Aorta (tissue), 5 donors: ENCODE results near the gene EMID1. TPM values are rescaled to one million over a fixed set of nuclear protein-coding genes. Genes with fewer than 3 reads are reported as not detected.

Source experiments
- ATAC-seq: fragments of 200-7000 bp; cut with Tn5 transposase; one replicate; pipeline ENCODE4 v1.9.1; 2022; ENCODE audit warnings: moderate library complexity; ENCODE audit not compliant: low FRiP score
- DNase-seq, 2 donors: peaks; one replicate each; pipeline ENCODE4 v3.0.0-alpha.2; 2020
- H3K27ac ChIP-seq, 2 donors: one replicate each; pipeline ENCODE4 v1.5.1; 2013; ENCODE audit warnings: low read length in 2 of 2, mild to moderate bottlenecking in 2 of 2, moderate library complexity in 2 of 2, control low read depth in 1 of 2, inconsistent platforms in 1 of 2, low read depth in 1 of 2
- H3K27me3 ChIP-seq, 2 donors: one replicate each; pipeline ENCODE4 v1.6.1; 2013; ENCODE audit warnings: control low read depth in 1 of 2, low read length in 1 of 2, mild to moderate bottlenecking in 1 of 2, moderate library complexity in 1 of 2; ENCODE audit not compliant: insufficient read depth in 2 of 2, control insufficient read depth in 1 of 2
- H3K36me3 ChIP-seq, 2 donors: one replicate each; pipeline ENCODE4 v1.6.1; 2013; ENCODE audit warnings: control low read depth in 1 of 2, low read length in 1 of 2, mild to moderate bottlenecking in 1 of 2; ENCODE audit not compliant: insufficient read depth in 2 of 2, control insufficient read depth in 1 of 2
- H3K4me1 ChIP-seq, 2 donors: one replicate each; pipeline ENCODE4 v1.6.1; 2013; ENCODE audit warnings: low read length in 2 of 2, control low read depth in 1 of 2, mild to moderate bottlenecking in 1 of 2, moderate library complexity in 1 of 2; ENCODE audit not compliant: insufficient read depth in 2 of 2, control insufficient read depth in 1 of 2
- H3K4me3 ChIP-seq, 2 donors: one replicate each; pipeline ENCODE4 v1.5.1; 2013; ENCODE audit warnings: low read length in 2 of 2, control low read depth in 1 of 2, mild to moderate bottlenecking in 1 of 2
- H3K9me3 ChIP-seq: one replicate; pipeline ENCODE4 v1.6.1; 2013; ENCODE audit warnings: mild to moderate bottlenecking, low read length; ENCODE audit not compliant: control insufficient read depth
- WGBS, 2 donors: extraction: QIAGEN DNeasy Blood & Tissue Kit; methylation state at CpG; one replicate each; pipeline ENCODE4 v1.1.7; 2013; 5-methylcytosine and 5-hydroxymethylcytosine counted together
- intact Hi-C, 2 donors: fragments of 100-400 bp; cut with DNase I; formaldehyde crosslinking; loops; one replicate each; pipeline versions ENCODE4 v1.14.2 to v1.15.0; 2022
- polyA plus RNA-seq, 2 donors: library from polyadenylated mRNA; stranded (reverse); fragments of 200-250 nt; gene quantifications; one replicate each; pipeline ENCODE4 v1.2.3, GENCODE V29; 2013
- total RNA-seq, 2 donors: library from RNA; stranded (reverse); fragmentation: NEBNext Ultra II Directional; extraction: Animal tissue kit (Norgen Biotek cat#: 25700); gene quantifications; one replicate each; pipeline ENCODE4 v1.2.1, GENCODE V29; 2021
- donor health status: healthy with polysubstance abuse.
- donor health status: Bipolar disorder and iron deficiency.
- donor health status: DM: no; HTN: no; CAD: no.
- donor health status: DM: no; HTN: no; CAD: no.
- donor health status: DM: yes; HTN: yes; CAD: no.

EMID1 gene
- total and polyA plus RNA-seq, 4 donors = 0.13 to 7.0 (median 0.95) TPM

- ATAC-seq = no peak
- intact Hi-C loops = loop anchor here in 1 of 2 donors (5.0 kb wide), 1 partner anchor 40 kb away; the partner anchor contains the start of gene GAS2L1
These were observed 61.1 kb downstream of the EMID1 start for GRCh38 chr22:29266564-29267461.

GRCh38 chr22:29267462-29267857 lies 61.8 kb downstream of the EMID1 start:
- peak overlapping the region; percentile 79 to 86 for H3K4me3 ChIP-seq
- WGBS, 2 donors = 0% methylated on average over 25 to 32 of the region's 32 CpGs
- H3K27ac ChIP-seq = no peak overlapping the region
- H3K9me3 ChIP-seq = no peaks in the 10 kb centered on the region
- intact Hi-C loops = loop anchor here in 1 of 2 donors (5.0 kb wide), 1 partner anchor 40 kb away; the partner anchor contains the start of gene GAS2L1
- DNase-seq = no peak
- H3K4me1 ChIP-seq = peaks cover 0 to 1% of the 10 kb centered on the region in 2 donors
- ATAC-seq = no peak
- no peaks in the 10 kb centered on the region for H3K36me3 ChIP-seq
- H3K27me3 ChIP-seq = no peaks in the 10 kb centered on the region

More at GRCh38 chr22:29266564-29267461, 61.1 kb downstream of the EMID1 start:
- 21 to 22% methylated on average over 13 of the region's 13 CpGs for WGBS, 2 donors
- peak overlapping the region; percentile 79 to 86 for H3K4me3 ChIP-seq
- no peaks in the 10 kb centered on the region for H3K36me3 ChIP-seq
- H3K27ac ChIP-seq = no peak overlapping the region
- peaks cover 0 to 1% of the 10 kb centered on the region in 2 donors for H3K4me1 ChIP-seq
- DNase-seq = no peak
- H3K9me3 ChIP-seq = no peaks in the 10 kb centered on the region
- H3K27me3 ChIP-seq = no peaks in the 10 kb centered on the region

GRCh38 chr22:29267858-29268510 lies 62.3 kb downstream of the EMID1 start, which contains the start of the genes EWSR1 and RHBDD3:
Gene EWSR1 (plus strand): TSS chr22:29268268. CDS start chr22:29268337, 69 bp downstream.
Gene RHBDD3 (minus strand): TSS chr22:29267981. CDS start chr22:29265626, 2,355 bp downstream.
- Histone ChIP-seq H3K4me3 (peak within 1 kb of the TSS; percentile 79 to 86), H3K9me3 (no peaks in the 10 kb centered on the region), H3K36me3 (no peaks in the 10 kb centered on the region), H3K27ac (peak within 1 kb of the TSS; percentile 71 to 94), H3K4me1 (peaks cover 1 to 2% of the 10 kb centered on the region in 2 donors), H3K27me3 (no peaks in the 10 kb centered on the region)
- ATAC-seq = peak; percentile 96
- intact Hi-C loops = loop anchor here (2.0 to 5.0 kb wide), 2 partner anchors 39 kb away; partner anchors contain the start of gene GAS2L1 (in 2 of the 2)
- DNase-seq = peak; percentile 98
- WGBS, 2 donors = 0% methylated on average over 51 to 67 of the region's 67 CpGs

GRCh38 chr22:29268511-29269229 lies 63.0 kb downstream of the EMID1 start:
- peaks cover 0 to 1% of the 10 kb centered on the region in 2 donors for H3K36me3 ChIP-seq
- WGBS, 2 donors = 0 to 1% methylated on average over 42 to 51 of the region's 51 CpGs
- H3K27me3 ChIP-seq = no peaks in the 10 kb centered on the region
- intact Hi-C loops = loop anchor here (2.0 to 5.0 kb wide), 2 partner anchors 38 to 39 kb away; partner anchors contain the start of gene GAS2L1 (in 2 of the 2)
- peak overlapping the region; percentile 56 to 86 for H3K4me3 ChIP-seq
- H3K27ac ChIP-seq = peak overlapping the region; percentile 71 to 94
- ATAC-seq (peak; percentile 78), DNase-seq (peak; percentile 82 to 90)
- no peaks in the 10 kb centered on the region for H3K9me3 ChIP-seq
- peaks cover 1 to 5% of the 10 kb centered on the region in 2 donors for H3K4me1 ChIP-seq

- no peaks in the 10 kb centered on the region for H3K9me3 ChIP-seq
- H3K27ac ChIP-seq = peak overlapping the region in 1 of 2 donors; percentile 8
- H3K27me3 ChIP-seq = no peaks in the 10 kb centered on the region
- DNase-seq (no peak), ATAC-seq (no peak)
- peaks cover 0 to 2% of the 10 kb centered on the region in 2 donors for H3K36me3 ChIP-seq
- intact Hi-C loops = loop anchor here (2.0 to 5.0 kb wide), 2 partner anchors 38 kb away; partner anchors contain the start of gene GAS2L1 (in 2 of the 2)
- H3K4me1 ChIP-seq = peaks cover 1 to 5% of the 10 kb centered on the region in 2 donors
- peak overlapping the region; percentile 56 to 86 for H3K4me3 ChIP-seq
- WGBS, 2 donors = 0% methylated on average over 14 of the region's 14 CpGs
These were observed 63.5 kb downstream of the EMID1 start for GRCh38 chr22:29269230-29269604.

GRCh38 chr22:29269731-29270474 lies 64.2 kb downstream of the EMID1 start:
- intact Hi-C loops = loop anchor here (2.0 to 5.0 kb wide), 3 partner anchors 37 to 73 kb away; partner anchors contain the start of gene GAS2L1 (in 2 of the 2)

GRCh38 chr22:29270475-29271271 lies 65.0 kb downstream of the EMID1 start:
- peak overlapping the region; percentile 56 to 86 for H3K4me3 ChIP-seq
- intact Hi-C loops = loop anchor here in 1 of 2 donors (2.0 kb wide), 1 partner anchor 72 kb away; no protein-coding TSS in a partner anchor
- H3K27ac ChIP-seq = no peak overlapping the region
- H3K9me3 ChIP-seq = no peaks in the 10 kb centered on the region
- H3K4me1 ChIP-seq = peaks cover 1 to 5% of the 10 kb centered on the region in 2 donors
- 1 to 3% methylated on average over 9 of the region's 9 CpGs for WGBS, 2 donors
- H3K36me3 ChIP-seq = peaks cover 0 to 2% of the 10 kb centered on the region in 2 donors
- H3K27me3 ChIP-seq = no peaks in the 10 kb centered on the region
- ATAC-seq (no peak), DNase-seq (no peak)

More at GRCh38 chr22:29269731-29270474, 64.2 kb downstream of the EMID1 start:
- Histone ChIP-seq H3K36me3 (peaks cover 0 to 2% of the 10 kb centered on the region in 2 donors), H3K27me3 (no peaks in the 10 kb centered on the region), H3K27ac (no peak overlapping the region), H3K4me1 (peaks cover 1 to 5% of the 10 kb centered on the region in 2 donors), H3K4me3 (peak overlapping the region; percentile 56 to 86), H3K9me3 (no peaks in the 10 kb centered on the region)
- 2 to 4% methylated on average over 13 of the region's 13 CpGs for WGBS, 2 donors
- DNase-seq = no peak
- ATAC-seq = no peak
